HCT116 (cell line): ENCODE results near the gene TRAF5.

ENCODE experiments used
- EZH2 ChIP-seq: fragments of 200-600 bp; sonication (generic); IDR thresholded peaks from 2 replicates; pipeline ENCODE4 v1.6.1; 2017; ENCODE audit warnings: antibody characterized with exemption, mixed run types
- YY1 ChIP-seq: IDR thresholded peaks from 2 replicates; pipeline ENCODE4 v1.6.1; 2011; ENCODE audit warnings: low read length, low read depth, moderate library complexity, mild to moderate bottlenecking; ENCODE audit not compliant: insufficient replicate concordance; ENCODE audit errors: extremely low read depth
- TF ChIP-seq, protein P1 (sequence below), 3 experiments: fragments of 200-600 bp in 1 of 3; sonication (generic) in 1 of 3; IDR thresholded peaks in 2 of 3; conservative IDR thresholded peaks in 1 of 3; 2 replicates each; pipeline ENCODE4 v1.5.1; 2012 to 2017; ENCODE audit warnings: low read depth in 2 of 3, low read length in 2 of 3, antibody characterized with exemption in 1 of 3, borderline replicate concordance in 1 of 3, control low read depth in 1 of 3, mild to moderate bottlenecking in 1 of 3, mixed read lengths in 1 of 3, mixed run types in 1 of 3, moderate library complexity in 1 of 3; ENCODE audit not compliant: insufficient read depth in 1 of 3

DNA sequence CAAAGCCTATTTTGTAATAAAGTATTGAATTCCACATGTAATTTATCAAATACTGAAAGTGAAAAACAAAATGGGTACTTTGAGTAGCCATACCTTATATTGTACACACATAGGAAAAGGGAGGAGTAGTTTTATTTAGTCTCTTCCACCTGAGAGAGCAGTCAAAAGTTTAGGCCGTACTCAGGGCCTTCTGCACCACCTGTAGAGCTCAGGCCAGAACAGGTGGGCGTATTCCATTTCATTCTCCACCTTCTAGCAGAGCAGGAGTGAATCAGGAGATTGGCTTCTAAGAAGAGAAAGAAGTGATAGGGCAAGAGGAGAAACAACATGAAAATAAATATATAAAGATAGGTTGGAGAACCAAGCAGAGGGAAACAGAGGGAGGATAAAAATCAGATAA is 44.0 kb downstream of the TRAF5 start:
- TF ChIP-seq, protein P1, sequence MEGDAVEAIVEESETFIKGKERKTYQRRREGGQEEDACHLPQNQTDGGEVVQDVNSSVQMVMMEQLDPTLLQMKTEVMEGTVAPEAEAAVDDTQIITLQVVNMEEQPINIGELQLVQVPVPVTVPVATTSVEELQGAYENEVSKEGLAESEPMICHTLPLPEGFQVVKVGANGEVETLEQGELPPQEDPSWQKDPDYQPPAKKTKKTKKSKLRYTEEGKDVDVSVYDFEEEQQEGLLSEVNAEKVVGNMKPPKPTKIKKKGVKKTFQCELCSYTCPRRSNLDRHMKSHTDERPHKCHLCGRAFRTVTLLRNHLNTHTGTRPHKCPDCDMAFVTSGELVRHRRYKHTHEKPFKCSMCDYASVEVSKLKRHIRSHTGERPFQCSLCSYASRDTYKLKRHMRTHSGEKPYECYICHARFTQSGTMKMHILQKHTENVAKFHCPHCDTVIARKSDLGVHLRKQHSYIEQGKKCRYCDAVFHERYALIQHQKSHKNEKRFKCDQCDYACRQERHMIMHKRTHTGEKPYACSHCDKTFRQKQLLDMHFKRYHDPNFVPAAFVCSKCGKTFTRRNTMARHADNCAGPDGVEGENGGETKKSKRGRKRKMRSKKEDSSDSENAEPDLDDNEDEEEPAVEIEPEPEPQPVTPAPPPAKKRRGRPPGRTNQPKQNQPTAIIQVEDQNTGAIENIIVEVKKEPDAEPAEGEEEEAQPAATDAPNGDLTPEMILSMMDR (IDR thresholded peaks at IDR 0.05 in 2 of 3, conservative IDR thresholded peaks at IDR 0.05 in 1 of 3; ENCODE audit: borderline replicate concordance in 1 of 3, insufficient read depth in 1 of 3, low read depth in 2 of 3, low read length in 2 of 3): no peak
- TF ChIP-seq EZH2: no peak
- no peak for TF ChIP-seq YY1
